IgD-negative memory B cell (primary cell): ENCODE data around the gene CDCA7L. TPM values are rescaled to one million over a fixed set of nuclear protein-coding genes. Genes with fewer than 3 reads are reported as not detected.

Experiments
- H3K27ac Mint-ChIP-seq, 3 donors: one replicate each; pipeline ENCODE4 v1.8.0; 2020 to 2022; ENCODE audit warnings: mild to moderate bottlenecking in 3 of 3, mixed read lengths in 3 of 3, moderate library complexity in 1 of 3
- H3K27me3 Mint-ChIP-seq: one replicate; pipeline ENCODE4 v1.8.0; 2021; ENCODE audit warnings: mixed read lengths
- H3K36me3 Mint-ChIP-seq: one replicate; pipeline ENCODE4 v1.8.0; 2020; ENCODE audit warnings: mild to moderate bottlenecking, mixed read lengths
- H3K4me1 Mint-ChIP-seq, 3 donors: one replicate each; pipeline ENCODE4 v1.8.0; 2020 to 2022; ENCODE audit warnings: mixed read lengths in 3 of 3, mild to moderate bottlenecking in 1 of 3
- H3K4me3 Mint-ChIP-seq, 4 donors: one replicate each; pipeline ENCODE4 v1.8.0; 2020 to 2022; ENCODE audit warnings: mild to moderate bottlenecking in 4 of 4, mixed read lengths in 4 of 4, moderate library complexity in 3 of 4
- H3K9me3 Mint-ChIP-seq, 3 donors: one replicate each; pipeline ENCODE4 v1.8.0; 2020 to 2021; ENCODE audit warnings: mixed read lengths in 3 of 3, mild to moderate bottlenecking in 1 of 3
- polyA plus RNA-seq: library from polyadenylated mRNA; unstranded; fragments of 300-500 nt; fragmentation: Illumina TruSeq; gene quantifications from one replicate; pipeline ENCODE4 v1.2.3, GENCODE V29; 2021

CDCA7L gene, protein sequence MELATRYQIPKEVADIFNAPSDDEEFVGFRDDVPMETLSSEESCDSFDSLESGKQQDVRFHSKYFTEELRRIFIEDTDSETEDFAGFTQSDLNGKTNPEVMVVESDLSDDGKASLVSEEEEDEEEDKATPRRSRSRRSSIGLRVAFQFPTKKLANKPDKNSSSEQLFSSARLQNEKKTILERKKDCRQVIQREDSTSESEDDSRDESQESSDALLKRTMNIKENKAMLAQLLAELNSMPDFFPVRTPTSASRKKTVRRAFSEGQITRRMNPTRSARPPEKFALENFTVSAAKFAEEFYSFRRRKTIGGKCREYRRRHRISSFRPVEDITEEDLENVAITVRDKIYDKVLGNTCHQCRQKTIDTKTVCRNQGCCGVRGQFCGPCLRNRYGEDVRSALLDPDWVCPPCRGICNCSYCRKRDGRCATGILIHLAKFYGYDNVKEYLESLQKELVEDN
- 128 TPM for polyA plus RNA-seq

DNA sequence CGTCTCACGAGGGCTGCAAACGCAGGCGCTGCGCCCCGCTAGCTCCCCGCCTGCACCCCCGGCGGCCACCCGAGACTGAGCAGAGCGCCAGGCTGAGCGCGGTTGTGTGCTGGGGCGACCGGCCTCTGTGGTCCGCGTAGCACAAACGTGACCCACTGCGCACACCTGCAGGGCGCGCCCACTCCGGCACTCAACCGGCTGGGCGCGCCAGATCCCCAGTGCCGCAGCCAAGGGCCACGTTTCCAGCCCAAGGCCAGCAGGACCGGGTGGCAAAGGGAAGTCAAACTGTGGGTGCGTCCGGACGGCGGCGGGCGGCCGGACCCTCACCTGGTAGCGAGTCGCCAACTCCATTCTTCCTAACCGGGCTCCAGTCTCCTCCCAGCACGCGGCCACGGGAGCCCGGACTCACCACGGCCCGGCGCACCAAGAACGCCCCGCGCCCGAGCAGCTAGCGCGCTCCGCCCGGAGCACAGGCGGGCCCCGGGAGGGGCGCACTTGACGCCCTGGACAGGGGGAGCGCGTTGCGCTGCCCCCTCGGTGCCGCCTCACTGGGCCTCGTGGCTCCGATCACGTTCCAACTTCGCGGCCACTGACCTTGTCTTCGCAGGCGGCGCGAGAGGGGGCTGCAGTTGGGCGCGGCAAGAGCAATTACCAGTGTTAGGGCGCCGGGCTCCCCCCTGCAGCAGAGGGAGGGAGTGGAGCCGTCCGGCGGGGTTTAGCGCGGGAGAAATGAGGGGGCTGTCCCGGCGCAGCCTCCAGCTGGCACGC is at the start of gene CDCA7L:
TSS of gene CDCA7L (minus strand) at position 446 of the 768 bp plus-strand sequence. CDS start at position 351, 95 bp downstream.
- peak within 1 kb of the TSS; percentile 87 to 99 (median 98) for H3K4me3 Mint-ChIP-seq
- no peaks in the 10 kb centered on the region for H3K27me3 Mint-ChIP-seq
- no peaks in the 10 kb centered on the region for H3K36me3 Mint-ChIP-seq
- H3K4me1 Mint-ChIP-seq: peaks cover 42 to 57% (median 51%) of the 10 kb centered on the region in 3 donors
- H3K27ac Mint-ChIP-seq: peak within 1 kb of the TSS; percentile 97
- no peaks in the 10 kb centered on the region for H3K9me3 Mint-ChIP-seq

DNA sequence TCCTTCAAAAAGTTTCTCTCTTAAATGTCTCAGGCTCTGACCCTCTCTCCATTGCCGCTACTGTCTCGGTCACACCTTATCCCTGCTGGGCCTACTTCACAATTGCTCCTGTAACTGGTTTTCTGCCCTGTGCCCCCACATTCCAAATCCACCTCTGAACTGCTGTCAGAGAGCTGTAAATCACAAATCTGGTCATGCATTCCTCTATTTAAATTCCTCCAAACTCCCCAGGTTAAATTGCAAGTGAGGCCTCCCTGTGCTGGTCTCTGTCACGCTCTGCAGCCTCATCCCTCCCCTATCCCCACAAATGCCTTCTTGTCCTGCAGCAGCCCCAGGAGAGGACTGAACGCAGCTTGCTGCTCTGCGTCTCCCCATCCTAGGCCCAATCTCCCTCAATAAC is 40.4 kb upstream of the CDCA7L start:
- Mint-ChIP-seq H3K36me3 (peaks cover 2% of the 10 kb centered on the region), H3K9me3 (no peaks in the 10 kb centered on the region), H3K27me3 (no peaks in the 10 kb centered on the region), H3K27ac (no peak overlapping the region), H3K4me1 (no peaks in the 10 kb centered on the region), H3K4me3 (no peak overlapping the region)

DNA sequence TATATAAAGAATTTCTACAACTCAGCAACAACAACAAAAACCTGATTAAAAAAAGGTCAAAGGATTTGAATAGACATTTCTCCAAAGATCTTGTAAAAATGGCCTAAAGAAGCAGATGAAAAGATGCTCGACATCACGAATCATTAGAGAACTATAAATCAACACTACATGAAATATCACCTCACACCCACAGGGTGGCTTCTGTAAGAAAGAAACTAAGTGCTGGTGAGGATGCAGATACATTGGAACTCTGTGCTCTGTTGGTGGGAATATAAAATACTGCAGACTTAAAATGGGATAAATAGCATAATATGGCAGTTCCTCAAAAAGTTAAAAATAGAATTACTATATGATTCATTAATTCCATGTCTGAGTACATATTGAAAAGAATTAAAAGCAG is 38.3 kb upstream of the CDCA7L start:
- Mint-ChIP-seq H3K9me3 (no peaks in the 10 kb centered on the region), H3K4me1 (no peaks in the 10 kb centered on the region), H3K36me3 (no peaks in the 10 kb centered on the region), H3K27me3 (no peaks in the 10 kb centered on the region), H3K27ac (no peak overlapping the region), H3K4me3 (no peak overlapping the region)

DNA sequence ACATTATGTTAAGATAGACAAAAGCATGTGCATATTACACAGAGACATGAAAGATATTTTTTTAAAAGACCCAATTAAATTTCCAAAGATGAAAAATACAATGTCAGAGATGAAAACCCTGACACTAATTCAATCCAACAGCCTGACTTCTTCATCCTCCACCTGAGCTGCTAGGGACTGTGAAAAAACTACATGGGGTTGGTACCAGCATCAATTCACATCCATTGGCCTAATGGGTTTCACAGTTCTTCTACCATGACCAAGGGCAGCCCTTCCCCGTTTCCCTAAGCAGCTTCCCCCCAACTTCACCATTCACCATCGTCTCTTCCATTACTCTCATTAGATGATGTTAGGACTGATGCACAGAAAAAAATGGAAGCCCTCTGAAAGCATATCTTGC is 37.4 kb upstream of the CDCA7L start:
- Mint-ChIP-seq H3K4me1 (no peaks in the 10 kb centered on the region), H3K27me3 (no peaks in the 10 kb centered on the region), H3K9me3 (no peaks in the 10 kb centered on the region), H3K36me3 (no peaks in the 10 kb centered on the region), H3K4me3 (no peak overlapping the region), H3K27ac (no peak overlapping the region)

DNA sequence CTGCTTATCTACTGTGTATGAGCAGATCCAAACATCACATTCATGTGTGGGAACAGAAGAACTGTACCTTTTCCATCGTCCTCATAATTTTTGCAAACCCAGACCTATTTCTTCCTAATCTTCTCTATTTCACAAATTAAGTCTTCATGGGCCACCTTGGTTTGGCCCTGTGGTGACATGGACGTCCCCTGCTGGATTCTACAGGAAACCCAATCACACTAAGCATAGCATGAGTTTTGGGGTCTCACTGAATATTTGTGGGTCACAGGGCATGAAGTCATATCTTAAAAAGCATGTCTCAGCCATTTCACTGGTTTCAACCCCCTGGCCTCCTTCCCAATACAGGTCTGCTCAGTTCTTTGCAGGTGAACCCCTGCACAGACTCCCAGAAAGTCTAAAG is 35.8 kb upstream of the CDCA7L start:
- Mint-ChIP-seq H3K9me3 (no peaks in the 10 kb centered on the region), H3K36me3 (no peaks in the 10 kb centered on the region), H3K4me3 (no peak overlapping the region), H3K27ac (peak overlapping the region in 2 of 3 donors; percentile 11 to 65), H3K4me1 (peaks cover 0 to 3% (median 0%) of the 10 kb centered on the region in 3 donors), H3K27me3 (no peaks in the 10 kb centered on the region)

DNA sequence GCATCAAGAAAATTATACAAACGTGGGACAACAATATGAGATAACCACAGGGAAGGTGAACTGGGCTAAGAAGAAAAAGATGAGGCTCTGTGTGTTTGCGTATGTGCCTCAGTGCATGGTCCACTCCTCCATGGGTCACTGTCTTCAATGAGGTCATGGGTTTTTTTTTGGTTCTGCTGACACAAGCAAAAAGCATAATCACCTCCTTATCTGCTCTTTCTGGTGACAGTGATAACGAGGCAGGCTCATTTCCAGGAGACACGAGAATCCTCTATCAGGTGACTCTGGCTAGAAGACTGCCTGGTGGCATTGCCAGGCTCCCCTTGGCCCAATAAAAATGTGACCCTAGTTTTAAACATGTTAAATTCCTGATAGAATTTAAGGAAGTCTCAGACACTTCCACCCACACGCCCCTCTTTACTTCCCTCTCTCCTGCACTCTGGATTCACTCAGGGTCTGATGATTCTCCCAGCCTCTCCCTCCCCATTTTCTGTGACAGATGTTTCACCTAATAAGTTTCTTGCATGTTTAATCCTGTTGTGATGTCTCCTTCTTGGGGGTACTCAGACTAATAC is 35.3 kb upstream of the CDCA7L start:
- no peaks in the 10 kb centered on the region for H3K9me3 Mint-ChIP-seq
- H3K27me3 Mint-ChIP-seq: no peaks in the 10 kb centered on the region
- no peaks in the 10 kb centered on the region for H3K36me3 Mint-ChIP-seq
- peaks cover 0 to 3% (median 0%) of the 10 kb centered on the region in 3 donors for H3K4me1 Mint-ChIP-seq
- peak overlapping the region in 1 of 3 donors; percentile 65 for H3K27ac Mint-ChIP-seq
- H3K4me3 Mint-ChIP-seq: no peak overlapping the region

DNA sequence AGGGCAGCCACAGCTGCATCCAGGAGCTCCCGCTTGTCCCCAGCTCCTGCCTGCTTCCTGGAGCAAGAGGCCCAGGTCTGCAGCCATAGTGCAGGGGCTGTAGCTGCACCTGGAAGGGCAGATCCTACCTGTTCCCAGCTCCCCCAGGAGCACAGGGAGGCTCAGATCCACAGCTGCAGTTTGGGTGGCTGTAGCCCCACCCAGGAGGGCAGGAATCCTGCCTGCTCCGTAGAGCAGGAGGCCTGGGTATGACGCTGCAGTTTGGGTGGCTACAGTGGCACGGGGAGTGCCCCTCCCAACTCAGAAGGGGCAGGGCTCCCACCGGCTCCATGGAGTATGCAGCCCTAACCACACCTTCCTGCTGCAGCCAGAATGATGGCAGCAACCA is 26.7 kb upstream of the CDCA7L start:
- Mint-ChIP-seq H3K36me3 (peaks cover 2% of the 10 kb centered on the region), H3K27me3 (no peaks in the 10 kb centered on the region), H3K4me3 (peak overlapping the region in 1 of 4 donors; percentile 31), H3K4me1 (peaks cover 7 to 10% (median 8%) of the 10 kb centered on the region in 3 donors), H3K9me3 (no peaks in the 10 kb centered on the region), H3K27ac (no peak overlapping the region)

DNA sequence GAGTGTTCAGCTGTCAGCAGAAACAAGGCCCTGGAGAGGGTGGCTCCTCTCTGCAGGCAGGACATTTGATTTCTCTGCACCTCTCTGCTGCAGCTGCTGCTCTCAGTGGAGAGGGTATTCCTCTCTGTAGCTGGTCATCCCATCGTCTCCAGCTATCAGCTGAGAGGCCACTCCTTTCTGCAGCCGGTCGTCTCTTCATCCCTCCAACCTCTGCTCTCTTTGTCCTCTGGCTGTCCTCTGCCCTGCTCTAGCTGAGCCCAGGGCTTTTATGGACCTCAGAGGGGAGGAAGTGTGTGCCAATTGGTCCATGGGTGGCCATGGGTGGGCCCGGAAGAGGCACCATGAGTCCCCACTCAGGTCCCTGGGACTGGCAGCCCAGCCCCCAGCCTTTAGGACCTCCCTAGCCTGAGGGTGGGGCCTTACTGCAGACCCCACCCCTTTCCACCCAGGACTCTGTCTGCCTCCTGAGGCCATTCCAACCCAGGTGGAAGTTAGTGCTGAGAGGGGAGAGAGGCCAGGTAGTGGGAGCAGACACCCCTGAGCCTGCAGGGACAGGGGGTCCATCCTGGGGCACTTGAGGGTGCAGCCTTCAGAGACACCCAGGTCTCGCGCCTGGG is 26.2 kb upstream of the CDCA7L start:
- no peak overlapping the region for H3K27ac Mint-ChIP-seq
- peaks cover 6 to 10% (median 8%) of the 10 kb centered on the region in 3 donors for H3K4me1 Mint-ChIP-seq
- no peak overlapping the region for H3K4me3 Mint-ChIP-seq
- H3K36me3 Mint-ChIP-seq: peaks cover 2% of the 10 kb centered on the region
- H3K27me3 Mint-ChIP-seq: no peaks in the 10 kb centered on the region
- H3K9me3 Mint-ChIP-seq: no peaks in the 10 kb centered on the region

DNA sequence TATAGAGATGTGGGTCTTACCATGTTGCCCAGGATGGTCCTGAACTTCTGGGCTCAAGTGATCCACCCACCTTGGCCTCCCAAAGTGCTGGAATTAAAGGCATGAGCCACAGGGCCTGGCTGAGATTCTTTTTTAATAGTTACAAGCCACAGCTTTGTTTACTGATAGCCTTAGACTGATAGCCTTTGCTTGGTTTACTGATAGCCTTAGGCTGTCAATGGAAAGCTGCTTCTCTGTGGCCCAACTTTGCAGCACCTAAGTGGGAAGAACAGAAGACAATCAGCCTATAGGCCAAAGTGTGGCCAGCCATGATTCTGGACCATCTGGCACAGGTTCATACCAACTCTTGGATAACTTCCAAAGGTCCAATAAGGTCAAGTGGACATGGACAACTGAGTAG is 24.1 kb upstream of the CDCA7L start:
- no peak overlapping the region for H3K27ac Mint-ChIP-seq

DNA sequence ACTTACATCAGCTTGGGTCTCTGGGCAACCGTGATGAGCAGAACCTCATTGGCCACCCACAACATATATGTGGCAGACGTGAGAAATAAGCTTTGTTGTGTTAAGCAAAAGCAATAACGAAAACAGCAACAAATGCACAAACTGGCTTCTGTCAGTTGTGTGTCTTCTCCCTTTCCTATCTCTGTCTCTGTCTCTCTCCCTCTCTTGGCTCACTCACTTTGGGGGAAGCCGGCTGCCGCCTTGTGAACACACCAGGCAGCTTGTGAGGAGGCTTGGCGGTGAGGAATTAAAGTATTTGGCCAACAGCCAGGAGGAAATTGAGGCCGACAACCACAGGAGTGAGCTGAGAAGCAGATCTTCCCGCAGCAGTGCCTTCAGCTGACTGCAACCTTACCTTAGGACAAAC is 21.9 kb upstream of the CDCA7L start:
- Mint-ChIP-seq H3K4me3 (peak overlapping the region; percentile 38 to 93 (median 64)), H3K36me3 (no peaks in the 10 kb centered on the region), H3K9me3 (no peaks in the 10 kb centered on the region), H3K27ac (peak overlapping the region in 2 of 3 donors; percentile 41 to 73), H3K27me3 (no peaks in the 10 kb centered on the region), H3K4me1 (peaks cover 28 to 37% (median 28%) of the 10 kb centered on the region in 3 donors)

More for the DNA sequence above, 24.1 kb upstream of the CDCA7L start:
- no peaks in the 10 kb centered on the region for H3K9me3 Mint-ChIP-seq
- H3K36me3 Mint-ChIP-seq: no peaks in the 10 kb centered on the region
- H3K4me1 Mint-ChIP-seq: peaks cover 22 to 26% (median 26%) of the 10 kb centered on the region in 3 donors
- H3K27me3 Mint-ChIP-seq: no peaks in the 10 kb centered on the region
- H3K4me3 Mint-ChIP-seq: no peak overlapping the region

DNA sequence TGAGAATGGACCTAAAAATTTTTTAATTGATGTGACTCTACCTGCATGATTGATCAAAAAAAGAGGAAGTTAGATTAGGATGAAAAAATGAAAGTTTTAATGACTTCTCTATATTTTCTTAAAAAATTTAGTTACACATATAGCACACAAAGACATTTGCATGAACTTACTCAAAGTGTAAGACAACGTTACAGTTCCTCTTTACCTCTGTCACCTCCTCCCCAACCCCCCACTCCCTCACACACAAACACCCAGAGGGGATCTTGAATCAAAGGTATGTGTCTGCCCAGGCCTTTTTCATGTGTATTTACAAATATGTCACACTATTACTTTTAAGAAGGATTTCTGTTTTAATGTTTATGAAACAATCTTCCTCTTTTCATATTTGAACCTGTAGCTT is 20.6 kb upstream of the CDCA7L start:
- Mint-ChIP-seq H3K4me1 (peaks cover 28 to 37% (median 28%) of the 10 kb centered on the region in 3 donors), H3K27me3 (no peaks in the 10 kb centered on the region), H3K9me3 (no peaks in the 10 kb centered on the region), H3K36me3 (no peaks in the 10 kb centered on the region), H3K4me3 (peak overlapping the region; percentile 11 to 93 (median 73)), H3K27ac (peak overlapping the region; percentile 51 to 90 (median 78))

DNA sequence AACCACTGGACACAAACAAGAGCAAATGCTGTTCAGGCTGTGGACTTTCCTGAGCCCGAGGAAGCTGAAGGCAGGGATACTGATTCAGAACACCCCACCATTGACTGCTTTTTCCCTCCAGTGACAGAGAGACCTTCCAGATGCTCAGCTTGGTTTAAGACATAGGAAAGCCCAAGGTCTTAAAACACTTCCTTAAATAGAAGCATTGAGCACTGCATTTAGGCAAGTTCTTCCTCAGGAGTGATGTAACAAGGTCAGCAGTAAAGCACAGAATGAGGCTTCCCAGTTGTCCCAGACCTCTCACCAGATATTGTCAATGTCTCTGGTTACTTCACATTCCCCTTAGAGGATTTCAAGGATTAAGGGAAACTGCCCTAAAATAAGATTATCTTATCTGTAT is 19.6 kb upstream of the CDCA7L start:
- no peaks in the 10 kb centered on the region for H3K9me3 Mint-ChIP-seq
- no peaks in the 10 kb centered on the region for H3K27me3 Mint-ChIP-seq
- peaks cover under 1% of the 10 kb centered on the region for H3K36me3 Mint-ChIP-seq
- peak overlapping the region in 2 of 3 donors; percentile 2 to 78 for H3K27ac Mint-ChIP-seq
- H3K4me3 Mint-ChIP-seq: peak overlapping the region in 1 of 4 donors; percentile 93
- peaks cover 28 to 37% (median 29%) of the 10 kb centered on the region in 3 donors for H3K4me1 Mint-ChIP-seq

DNA sequence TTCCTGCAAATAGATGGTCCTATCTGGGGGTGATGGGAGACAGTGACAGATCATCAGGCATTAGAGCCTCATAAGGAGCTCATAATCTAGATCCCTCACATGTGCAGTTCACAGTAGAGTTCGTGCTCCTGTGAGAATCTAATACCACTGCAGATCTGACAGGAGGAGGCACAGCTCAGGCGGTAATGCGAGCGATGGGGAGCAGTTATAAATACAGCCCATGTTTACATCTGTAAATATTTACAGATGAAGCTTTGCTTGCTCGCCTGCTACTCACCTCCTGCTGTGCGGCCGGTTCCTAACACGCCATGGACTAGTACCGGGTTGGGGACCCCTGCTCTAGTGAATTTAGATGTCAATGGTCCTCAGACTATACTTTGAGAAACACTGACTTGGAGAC is 17.0 kb upstream of the CDCA7L start:
- no peaks in the 10 kb centered on the region for H3K9me3 Mint-ChIP-seq
- H3K27ac Mint-ChIP-seq: no peak overlapping the region
- peaks cover 22 to 38% (median 29%) of the 10 kb centered on the region in 3 donors for H3K4me1 Mint-ChIP-seq
- no peaks in the 10 kb centered on the region for H3K27me3 Mint-ChIP-seq
- H3K36me3 Mint-ChIP-seq: peaks cover 1% of the 10 kb centered on the region
- no peak overlapping the region for H3K4me3 Mint-ChIP-seq

DNA sequence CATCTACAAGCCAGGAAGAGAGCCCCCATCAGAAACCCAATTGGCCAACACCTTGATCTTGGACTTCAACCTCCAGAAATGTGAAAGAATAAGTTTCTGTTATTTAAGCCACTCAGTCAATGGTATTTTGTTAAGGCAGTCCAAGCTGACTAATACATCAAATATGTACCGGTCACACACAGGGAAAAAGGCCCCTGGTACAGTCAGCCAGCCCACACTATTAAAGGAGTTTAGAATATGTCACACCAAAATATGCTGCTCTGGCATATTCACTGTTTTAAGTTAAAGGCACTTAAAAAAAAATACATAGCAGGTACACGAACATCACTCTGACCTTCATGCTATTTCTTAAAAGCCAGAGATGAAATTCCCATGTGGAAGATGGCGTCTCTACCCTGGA is 15.2 kb upstream of the CDCA7L start:
- peaks cover 13 to 27% (median 17%) of the 10 kb centered on the region in 3 donors for H3K4me1 Mint-ChIP-seq
- H3K36me3 Mint-ChIP-seq: peaks cover 1% of the 10 kb centered on the region
- no peaks in the 10 kb centered on the region for H3K9me3 Mint-ChIP-seq
- H3K4me3 Mint-ChIP-seq: no peak overlapping the region
- no peak overlapping the region for H3K27ac Mint-ChIP-seq
- no peaks in the 10 kb centered on the region for H3K27me3 Mint-ChIP-seq

DNA sequence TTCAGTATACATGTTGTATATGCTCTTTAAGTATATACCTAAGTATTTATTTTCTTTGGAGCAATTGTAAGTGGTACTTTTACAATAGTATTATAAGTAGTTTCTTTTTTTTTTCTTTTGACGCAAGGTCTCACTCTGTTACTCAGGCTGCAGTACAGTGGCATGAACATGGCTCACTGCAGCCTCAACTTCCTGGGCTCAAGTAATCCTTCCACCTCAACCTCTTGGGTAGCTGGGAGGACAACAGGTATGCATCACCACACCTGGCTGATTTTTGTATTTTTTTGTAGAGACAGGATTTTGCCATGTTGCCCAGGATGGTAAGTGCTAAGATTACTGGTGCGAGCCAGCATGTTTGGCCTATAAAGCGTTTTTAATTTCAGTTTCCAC is 13.7 kb upstream of the CDCA7L start:
- H3K4me3 Mint-ChIP-seq: no peak overlapping the region
- H3K36me3 Mint-ChIP-seq: peaks cover 1% of the 10 kb centered on the region
- H3K27me3 Mint-ChIP-seq: no peaks in the 10 kb centered on the region
- H3K4me1 Mint-ChIP-seq: peaks cover 3 to 16% (median 6%) of the 10 kb centered on the region in 3 donors
- H3K27ac Mint-ChIP-seq: no peak overlapping the region
- H3K9me3 Mint-ChIP-seq: no peaks in the 10 kb centered on the region
